ENCODE measurements around the gene SNTB2.

GRCh38 chr16:69274699-69275235, 87.8 kb downstream of the SNTB2 start:
- TF ChIP-seq CTCF (IDR thresholded peaks at IDR 0.05) (no peak), POLR2A (IDR thresholded peaks at IDR 0.05) (no peak)
